ENCODE data around the gene ZBED4. TPM values are rescaled to one million over a fixed set of nuclear protein-coding genes. Genes with fewer than 3 reads are reported as not detected.

Gene ZBED4
- total and polyA plus RNA-seq, 2 experiments from 2014 or later, result 8.5 to 31.9 TPM

- TF ChIP-seq EZH2 (IDR thresholded peaks at IDR 0.05; ENCODE audit: low read depth, unreplicated experiment) (peak; percentile 83), ETS1 (IDR thresholded peaks at IDR 0.05) (no peak), NANOG (IDR thresholded peaks at IDR 0.05; ENCODE audit: borderline replicate concordance) (no peak)
- TF ChIP-seq, protein P1, sequence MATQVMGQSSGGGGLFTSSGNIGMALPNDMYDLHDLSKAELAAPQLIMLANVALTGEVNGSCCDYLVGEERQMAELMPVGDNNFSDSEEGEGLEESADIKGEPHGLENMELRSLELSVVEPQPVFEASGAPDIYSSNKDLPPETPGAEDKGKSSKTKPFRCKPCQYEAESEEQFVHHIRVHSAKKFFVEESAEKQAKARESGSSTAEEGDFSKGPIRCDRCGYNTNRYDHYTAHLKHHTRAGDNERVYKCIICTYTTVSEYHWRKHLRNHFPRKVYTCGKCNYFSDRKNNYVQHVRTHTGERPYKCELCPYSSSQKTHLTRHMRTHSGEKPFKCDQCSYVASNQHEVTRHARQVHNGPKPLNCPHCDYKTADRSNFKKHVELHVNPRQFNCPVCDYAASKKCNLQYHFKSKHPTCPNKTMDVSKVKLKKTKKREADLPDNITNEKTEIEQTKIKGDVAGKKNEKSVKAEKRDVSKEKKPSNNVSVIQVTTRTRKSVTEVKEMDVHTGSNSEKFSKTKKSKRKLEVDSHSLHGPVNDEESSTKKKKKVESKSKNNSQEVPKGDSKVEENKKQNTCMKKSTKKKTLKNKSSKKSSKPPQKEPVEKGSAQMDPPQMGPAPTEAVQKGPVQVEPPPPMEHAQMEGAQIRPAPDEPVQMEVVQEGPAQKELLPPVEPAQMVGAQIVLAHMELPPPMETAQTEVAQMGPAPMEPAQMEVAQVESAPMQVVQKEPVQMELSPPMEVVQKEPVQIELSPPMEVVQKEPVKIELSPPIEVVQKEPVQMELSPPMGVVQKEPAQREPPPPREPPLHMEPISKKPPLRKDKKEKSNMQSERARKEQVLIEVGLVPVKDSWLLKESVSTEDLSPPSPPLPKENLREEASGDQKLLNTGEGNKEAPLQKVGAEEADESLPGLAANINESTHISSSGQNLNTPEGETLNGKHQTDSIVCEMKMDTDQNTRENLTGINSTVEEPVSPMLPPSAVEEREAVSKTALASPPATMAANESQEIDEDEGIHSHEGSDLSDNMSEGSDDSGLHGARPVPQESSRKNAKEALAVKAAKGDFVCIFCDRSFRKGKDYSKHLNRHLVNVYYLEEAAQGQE (IDR thresholded peaks at IDR 0.05; ENCODE audit: unreplicated experiment), result no peak
- no peaks in the 10 kb centered on the region for H3K9me2 ChIP-seq (ENCODE audit: insufficient read depth)
- H3K4me2 ChIP-seq, result peak overlapping the region; percentile 83
- H4K20me1 ChIP-seq (replicated peaks; ENCODE audit: insufficient read depth), result 0 out of 2 replicates have a peak, but pooled peaks cover 4% of the 10 kb centered on the region
- Mint-ChIP-seq H3K36me3 (ENCODE audit: low read depth) (no peaks in the 10 kb centered on the region), H3K27me3 (ENCODE audit: insufficient read depth, low read depth, poor library complexity) (peaks cover 76% of the 10 kb centered on the region), H3K4me3 (peak overlapping the region; percentile 65), H3K4me1 (0 out of 3 replicates have a peak, but pooled peaks cover 4% of the 10 kb centered on the region), H3K9me3 (no peaks in the 10 kb centered on the region), H3K27ac (no peak overlapping the region)
- H3K36me3 ChIP-seq (ENCODE audit: insufficient read depth), result no peaks in the 10 kb centered on the region
- H3F3A ChIP-seq (replicated peaks; ENCODE audit: low read depth), result peaks cover 2% of the 10 kb centered on the region; the same call in 1 of the 2 replicates
- H3K4me1 ChIP-seq (ENCODE audit: insufficient read depth), result peaks cover 5% of the 10 kb centered on the region; the same call in 1 of the 2 replicates
- peaks cover 3% of the 10 kb centered on the region for H3K79me2 ChIP-seq (replicated peaks; ENCODE audit: insufficient read depth)
- peak; percentile 6 for ATAC-seq
- H3K27me3 ChIP-seq (ENCODE audit: insufficient read depth), result peaks cover 88% of the 10 kb centered on the region
- peak overlapping the region; percentile 66 for H3K4me3 ChIP-seq
- no peak for DNase-seq (ENCODE audit: low spot score)
- H2AFZ ChIP-seq, result no peak overlapping the region
- H3K27ac ChIP-seq (ENCODE audit: low read depth), result no peak overlapping the region
Observed at GRCh38 chr22:49849161-49850020, 4.3 kb upstream of the ZBED4 start.

GRCh38 chr22:49850021-49850911, 3.4 kb upstream of the ZBED4 start:
- peaks cover 10% of the 10 kb centered on the region for H3K4me1 Mint-ChIP-seq
- peaks cover 9% of the 10 kb centered on the region; the same call in 1 of the 2 replicates for H4K20me1 ChIP-seq (replicated peaks; ENCODE audit: insufficient read depth)
- H3K9me3 Mint-ChIP-seq, result no peaks in the 10 kb centered on the region
- H3K9me2 ChIP-seq (ENCODE audit: insufficient read depth), result no peaks in the 10 kb centered on the region
- H3K27ac ChIP-seq (ENCODE audit: low read depth), result no peak overlapping the region
- ATAC-seq, result no peak
- H3K4me3 ChIP-seq, result peak overlapping the region; percentile 66
- H3F3A ChIP-seq (replicated peaks; ENCODE audit: low read depth), result peaks cover 5% of the 10 kb centered on the region; the same call in 1 of the 2 replicates
- peak overlapping the region; percentile 65 for H3K4me3 Mint-ChIP-seq
- DNase-seq (ENCODE audit: low spot score), result no peak
- H2AFZ ChIP-seq, result no peak overlapping the region
- peaks cover 12% of the 10 kb centered on the region for H3K4me1 ChIP-seq (ENCODE audit: insufficient read depth)
- no peaks in the 10 kb centered on the region for H3K36me3 Mint-ChIP-seq (ENCODE audit: low read depth)
- peaks cover 11% of the 10 kb centered on the region for H3K79me2 ChIP-seq (replicated peaks; ENCODE audit: insufficient read depth)
- peaks cover 79% of the 10 kb centered on the region for H3K27me3 ChIP-seq (ENCODE audit: insufficient read depth)
- H3K27me3 Mint-ChIP-seq (ENCODE audit: insufficient read depth, low read depth, poor library complexity), result peaks cover 72% of the 10 kb centered on the region
- no peaks in the 10 kb centered on the region for H3K36me3 ChIP-seq (ENCODE audit: insufficient read depth)
- H3K27ac Mint-ChIP-seq, result no peak overlapping the region
- peak overlapping the region; percentile 83; the same call in 1 of the 2 replicates for H3K4me2 ChIP-seq
- TF ChIP-seq POLR2AphosphoS5 (IDR thresholded peaks at IDR 0.05; ENCODE audit: low read depth), result no peak
- no peak for TF ChIP-seq ZNF462 (CRISPR knock-in tag; IDR thresholded peaks at IDR 0.05)
- no peak for TF ChIP-seq JUNB (IDR thresholded peaks at IDR 0.05; ENCODE audit: unreplicated experiment)
- peak; percentile 58 for TF ChIP-seq EZH2 (IDR thresholded peaks at IDR 0.05; ENCODE audit: low read depth, unreplicated experiment)
